ENCODE measurements around the gene ZNF709. TPM values are rescaled to one million over a fixed set of nuclear protein-coding genes. Genes with fewer than 3 reads are reported as not detected.
"Not testable (repeated sequence)": the region's sequence is repeated elsewhere in the genome, so short reads cannot be mapped to it uniquely, and the experiment has no call there.

ZNF709 gene
- total RNA-seq, 1 experiment from 2014 or later: 4.0 TPM

- H3K27ac ChIP-seq (ENCODE audit: low read length): no peak overlapping the region
- BruUV-seq (replicated peaks): no TSS peak
- no peaks in the 10 kb centered on the region for H3K4me1 ChIP-seq (ENCODE audit: control insufficient read depth, insufficient read depth, low read length)
- in situ Hi-C loops (cut with HindIII; ENCODE audit: low pct_unique_long_range_greater_than_20kb, low sequenced_read_pairs): no loop called here
- ChIA-PET CTCF (no interaction called here), POLR2A (no interaction called here)
- no peak overlapping the region for H3K4me3 ChIP-seq (ENCODE audit: low read depth in 2 of 2, low read length in 2 of 2)
- H3K27me3 ChIP-seq (ENCODE audit: control insufficient read depth, insufficient read depth, low read length): no peaks in the 10 kb centered on the region
- no peaks in the 10 kb centered on the region for H3K36me3 ChIP-seq (ENCODE audit: control insufficient read depth, insufficient read depth, low read length)
- TF ChIP-seq REST (IDR thresholded peaks at IDR 0.05; ENCODE audit: insufficient read depth in 1 of 2, low read depth in 2 of 2, low read length in 1 of 2) (no peak), CTCF (IDR thresholded peaks at IDR 0.05) (no peak), POLR2AphosphoS5 (IDR thresholded peaks at IDR 0.05; ENCODE audit: low read depth, low read length) (no peak), TCF7L2 (IDR thresholded peaks at IDR 0.05; ENCODE audit: low read depth, low read length) (no peak)
- peaks cover 50% of the 10 kb centered on the region; the same call in 1 of the 2 replicates for H3K9me3 ChIP-seq (ENCODE audit: control insufficient read depth, insufficient read depth, low read depth, low read length)
- DNase-seq (ENCODE audit: low read depth, low spot score) (no peak), ATAC-seq (no peak)
- intact Hi-C loops (cut with micrococcal nuclease; ENCODE audit: unreplicated experiment): no loop called here
Measured at GRCh38 chr19:12464769-12465168, 19.8 kb downstream of the ZNF709 start.

- POLR2A ChIA-PET; H3K27ac ChIP-seq (ENCODE audit: low read length); in situ Hi-C loops (cut with HindIII; ENCODE audit: low pct_unique_long_range_greater_than_20kb, low sequenced_read_pairs); H3K36me3 ChIP-seq (ENCODE audit: control insufficient read depth, insufficient read depth, low read length); H3K4me1 ChIP-seq (ENCODE audit: control insufficient read depth, insufficient read depth, low read length); H3K27me3 ChIP-seq (ENCODE audit: control insufficient read depth, insufficient read depth, low read length); intact Hi-C loops (cut with micrococcal nuclease; ENCODE audit: unreplicated experiment); H3K4me3 ChIP-seq (ENCODE audit: low read depth in 2 of 2, low read length in 2 of 2); CTCF ChIA-PET; ATAC-seq; DNase-seq (ENCODE audit: low read depth, low spot score): not testable (repeated sequence)
- BruUV-seq (replicated peaks): TSS peak; percentile 15
- peaks cover 52% of the 10 kb centered on the region; the same call in 1 of the 2 replicates for H3K9me3 ChIP-seq (ENCODE audit: control insufficient read depth, insufficient read depth, low read depth, low read length)
Measured at GRCh38 chr19:12464139-12464538, 20.5 kb downstream of the ZNF709 start.

GRCh38 chr19:12453495-12453894 is 31.1 kb downstream of the ZNF709 start:
- no peak overlapping the region for H3K4me3 ChIP-seq (ENCODE audit: low read depth in 2 of 2, low read length in 2 of 2)
- no peaks in the 10 kb centered on the region for H3K4me1 ChIP-seq (ENCODE audit: control insufficient read depth, insufficient read depth, low read length)
- peaks cover 13% of the 10 kb centered on the region; the same call in 1 of the 2 replicates for H3K9me3 ChIP-seq (ENCODE audit: control insufficient read depth, insufficient read depth, low read depth, low read length)
- no TSS peak for BruUV-seq (replicated peaks)
- intact Hi-C loops (cut with micrococcal nuclease; ENCODE audit: unreplicated experiment): no loop called here
- no peak for ATAC-seq
- in situ Hi-C loops (cut with HindIII; ENCODE audit: low pct_unique_long_range_greater_than_20kb, low sequenced_read_pairs): no loop called here
- no peak overlapping the region for H3K27ac ChIP-seq (ENCODE audit: low read length)
- no peaks in the 10 kb centered on the region for H3K36me3 ChIP-seq (ENCODE audit: control insufficient read depth, insufficient read depth, low read length)
- DNase-seq (ENCODE audit: low read depth, low spot score): no peak
- ChIA-PET POLR2A (no interaction called here), CTCF (no interaction called here)
- TF ChIP-seq TCF7L2 (IDR thresholded peaks at IDR 0.05; ENCODE audit: low read depth, low read length) (no peak), REST (IDR thresholded peaks at IDR 0.05; ENCODE audit: insufficient read depth in 1 of 2, low read depth in 2 of 2, low read length in 1 of 2) (no peak), POLR2AphosphoS5 (IDR thresholded peaks at IDR 0.05; ENCODE audit: low read depth, low read length) (no peak), CTCF (IDR thresholded peaks at IDR 0.05) (no peak), SIN3A (IDR thresholded peaks at IDR 0.05; ENCODE audit: borderline replicate concordance, insufficient read depth, low read depth, low read length) (no peak)
- no peaks in the 10 kb centered on the region for H3K27me3 ChIP-seq (ENCODE audit: control insufficient read depth, insufficient read depth, low read length)
